Pancreas (tissue), 10 donors: ENCODE results near the gene IDUA. TPM values are rescaled to one million over a fixed set of nuclear protein-coding genes. Genes with fewer than 3 reads are reported as not detected.
A peak's percentile ranks its signal among the peaks of the same experiment; 100 is the strongest.

Experiments used
- ATAC-seq, 4 donors: fragments of 200-7000 bp; cut with Tn5 transposase; one replicate each; pipeline versions ENCODE4 v1.8.0 to v1.9.1; 2020; ENCODE audit warnings: mild to moderate bottlenecking in 4 of 4, moderate library complexity in 4 of 4
- DNase-seq, 6 donors: peaks; one replicate each; pipeline ENCODE4 v3.0.0-alpha.2; 2020
- FAIRE-seq: peaks from 2 replicates; lab custom pipeline; 2012; peaks lifted over from hg19 to GRCh38; lab: Jason Lieb, UNC
- H3K27ac ChIP-seq, 4 donors: fragments of 200-600 bp; sonication (generic); 1 replicate in 3 of 4; 2 replicates in 1 of 4; pipeline versions ENCODE4 v1.5.0 to v1.8.0; 2020
- H3K27me3 ChIP-seq, 4 donors: fragments of 200-600 bp; one replicate each; pipeline ENCODE4 v1.8.0; 2021
- H3K36me3 ChIP-seq, 3 donors: fragments of 200-600 bp; sonication (generic) in 1 of 3; one replicate each; pipeline versions ENCODE4 v1.5.0 to v1.8.0; 2020 to 2021
- H3K4me1 ChIP-seq, 3 donors: fragments of 200-600 bp; one replicate each; pipeline ENCODE4 v1.8.0; 2021
- H3K4me3 ChIP-seq, 4 donors: fragments of 200-600 bp; sonication (generic) in 2 of 4; one replicate each; pipeline versions ENCODE4 v1.5.0 to v1.8.0; 2020 to 2021
- H3K9me3 ChIP-seq, 4 donors: fragments of 200-600 bp; one replicate each; pipeline ENCODE4 v1.8.0; 2021
- CTCF ChIP-seq, 4 donors: fragments of 200-600 bp; sonication (generic) in 3 of 4; IDR thresholded peaks; one replicate each; pipeline versions ENCODE4 v1.5.0 to v1.8.0; 2021; ENCODE audit warnings: antibody characterized with exemption in 4 of 4
- WGBS, 2 donors: extraction: QIAGEN DNeasy Blood & Tissue Kit; methylation state at CpG; one replicate each; pipeline ENCODE4 v1.1.7; 2013; 5-methylcytosine and 5-hydroxymethylcytosine counted together
- intact Hi-C, 3 donors: fragments of 100-400 bp; cut with DNase I; formaldehyde crosslinking; loops; one replicate each; pipeline versions ENCODE4 v1.11.1 to v1.14.2; 2022
- polyA plus RNA-seq, 2 donors: library from polyadenylated mRNA; stranded (reverse); fragments of 200-250 nt; gene quantifications; one replicate each; pipeline ENCODE4 v1.2.3, GENCODE V29; 2013
- total RNA-seq, 6 donors: library from RNA; stranded (reverse); fragmentation: NEBNext Ultra II Directional in 4 of 6; extraction: Animal tissue kit (Norgen Biotek cat#: 25700) in 4 of 6; gene quantifications; one replicate each; pipeline versions ENCODE4 v1.2.1 to v1.2.4, GENCODE V29; 2021 to 2023
- donor health status: healthy with polysubstance abuse.
- donor health status: DM: no; HTN: no; CAD: no; lungs with moderate emphysema.
- donor health status: DM: no; HTN: no; CAD: no.
- donor health status: control.
- donor health status: control.
- donor health status: Bipolar disorder and iron deficiency.
- donor health status: DM: yes; HTN: yes; CAD: no.
- donor health status: DM: no; HTN: no; CAD: no.
- donor health status: DM: no; HTN: no; CAD: no.
- donor health status: DM: yes; HTN: yes; CAD: no.

Gene IDUA
- total and polyA plus RNA-seq, 8 donors: 17.6 to 56.9 (median 23.3) TPM

- Histone ChIP-seq H3K9me3 (no peaks in the 10 kb centered on the region), H3K4me3 (peak overlapping the region; percentile 42 to 61 (median 55)), H3K27ac (peak overlapping the region in 1 of 4 donors; percentile 25), H3K36me3 (no peaks in the 10 kb centered on the region), H3K4me1 (peaks cover 7 to 9% (median 7%) of the 10 kb centered on the region in 3 donors), H3K27me3 (no peaks in the 10 kb centered on the region)
- FAIRE-seq (no peak), ATAC-seq (peak in 3 of 4 donors; percentile 11 to 28 (median 25)), DNase-seq (peak in 5 of 6 donors; percentile 57 to 84 (median 67))
- intact Hi-C loops: no loop called here
- TF ChIP-seq CTCF (IDR thresholded peaks at IDR 0.05): no peak
- WGBS, 2 donors: 0 to 2% methylated on average over 36 to 69 of the region's 69 CpGs
Observed at GRCh38 chr4:1012034-1012739, 25.3 kb downstream of the IDUA start.

DNA sequence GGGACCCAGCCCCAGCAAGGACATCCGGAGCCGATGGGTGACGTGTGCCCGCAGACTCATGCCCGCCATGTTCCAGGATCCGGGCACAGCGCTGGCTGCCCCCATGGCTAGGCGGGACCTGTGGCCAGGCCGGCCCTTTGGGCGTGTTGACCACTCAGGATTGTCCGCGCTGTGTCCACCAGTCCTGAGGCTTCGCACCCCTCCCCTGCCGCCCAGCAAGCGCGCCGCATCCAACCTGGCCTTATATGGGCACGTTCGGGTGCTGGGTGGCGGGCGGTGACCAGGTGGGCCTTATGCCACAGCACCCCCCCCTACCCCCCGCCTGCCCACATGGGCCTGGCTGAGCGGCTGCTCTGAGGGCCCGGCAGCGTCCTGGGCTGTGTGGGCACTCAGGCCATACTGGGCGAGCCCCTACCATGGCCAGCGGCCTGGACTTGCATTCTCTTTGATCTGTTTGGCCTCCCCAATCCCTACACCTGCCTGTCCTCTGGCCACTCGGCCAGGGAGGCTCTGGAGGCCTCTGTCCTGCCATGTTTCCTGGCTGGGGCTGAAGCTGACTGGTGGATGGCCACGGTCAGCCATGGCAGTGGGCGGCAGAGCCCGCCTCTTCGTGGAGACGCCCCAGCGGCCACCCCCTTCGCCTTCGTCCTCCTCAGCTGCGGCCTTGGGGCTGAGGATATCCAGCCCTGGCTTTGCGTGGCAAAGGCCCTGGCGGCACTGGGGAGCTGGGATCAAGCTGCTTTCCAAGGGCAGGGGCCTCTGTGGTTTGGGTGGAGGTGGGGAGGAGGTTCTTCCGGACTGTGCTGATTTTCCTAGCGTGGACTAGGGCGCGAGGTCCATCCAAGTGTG lies 26.6 kb downstream of the IDUA start:
- Histone ChIP-seq H3K27me3 (no peaks in the 10 kb centered on the region), H3K27ac (no peak overlapping the region), H3K4me1 (peaks cover 7 to 9% (median 7%) of the 10 kb centered on the region in 3 donors), H3K4me3 (no peak overlapping the region), H3K9me3 (no peaks in the 10 kb centered on the region), H3K36me3 (no peaks in the 10 kb centered on the region)
- ATAC-seq (no peak), FAIRE-seq (no peak), DNase-seq (no peak)
- whole genome bisulfite sequencing, 2 donors: 95% methylated on average over 38 to 43 of the region's 43 CpGs
- TF ChIP-seq CTCF (IDR thresholded peaks at IDR 0.05): no peak
- intact Hi-C loops: no loop called here

- ATAC-seq: no peak
- no peak for FAIRE-seq
- Histone ChIP-seq H3K4me3 (no peak overlapping the region), H3K9me3 (no peaks in the 10 kb centered on the region), H3K36me3 (no peaks in the 10 kb centered on the region), H3K27ac (no peak overlapping the region), H3K4me1 (peaks cover 7 to 9% (median 7%) of the 10 kb centered on the region in 3 donors), H3K27me3 (no peaks in the 10 kb centered on the region)
- intact Hi-C loops: no loop called here
- no peak for TF ChIP-seq CTCF (IDR thresholded peaks at IDR 0.05)
- WGBS, 2 donors: 86 to 89% methylated on average over 23 to 36 of the region's 36 CpGs
- DNase-seq: no peak
Observed at GRCh38 chr4:1014291-1015167, 27.7 kb downstream of the IDUA start.

DNA sequence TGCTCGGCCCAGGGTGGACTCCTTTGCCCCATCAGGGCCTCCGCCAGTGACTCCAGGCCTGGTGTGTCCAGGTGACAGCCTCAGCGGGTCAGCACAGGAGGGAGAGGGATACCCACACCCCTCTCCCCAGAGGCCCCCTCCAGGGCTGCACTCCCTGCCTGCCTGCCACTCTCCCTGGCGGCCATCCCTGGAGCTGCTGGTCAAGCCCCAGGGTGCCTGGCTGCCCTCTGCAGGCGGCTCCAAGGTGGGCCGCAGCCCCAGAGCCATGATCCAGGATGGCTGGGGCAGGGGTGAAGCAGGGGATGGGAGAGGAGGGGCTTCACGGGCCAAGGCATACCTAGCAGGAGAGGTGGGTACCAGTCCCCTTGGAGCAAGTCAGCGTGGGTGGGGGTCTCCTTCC lies 28.3 kb downstream of the IDUA start:
- 85 to 88% methylated on average over 8 of the region's 8 CpGs for WGBS, 2 donors
- H3K36me3 ChIP-seq: no peaks in the 10 kb centered on the region
- no peaks in the 10 kb centered on the region for H3K9me3 ChIP-seq
- H3K27ac ChIP-seq: no peak overlapping the region
- intact Hi-C loops: no loop called here
- no peak for TF ChIP-seq CTCF (IDR thresholded peaks at IDR 0.05)
- no peak for ATAC-seq
- DNase-seq: no peak
- H3K27me3 ChIP-seq: no peaks in the 10 kb centered on the region
- no peak overlapping the region for H3K4me3 ChIP-seq
- peaks cover 7 to 9% (median 7%) of the 10 kb centered on the region in 3 donors for H3K4me1 ChIP-seq
- FAIRE-seq: no peak
